NCI-H748 treated with DMSO at 0.1 percent for 48 hours (cell line): Measurements from ENCODE around the gene SLC2A4RG.

Experiments
- DNase-seq: peaks from one replicate; lab custom pipeline; 2025; lab: John Stamatoyannopoulos, UW

Gene SLC2A4RG

GRCh38 chr20:63699466-63700198, 39.9 kb upstream of the SLC2A4RG start:
- DNase-seq = no peak

- no peak for DNase-seq
Measured at GRCh38 chr20:63700199-63701050, 39.2 kb upstream of the SLC2A4RG start.

GRCh38 chr20:63701051-63701328, 38.6 kb upstream of the SLC2A4RG start:
- no peak for DNase-seq

GRCh38 chr20:63701329-63702035, 38.1 kb upstream of the SLC2A4RG start:
- DNase-seq = no peak

GRCh38 chr20:63702036-63702665, 37.4 kb upstream of the SLC2A4RG start:
- DNase-seq = no peak

GRCh38 chr20:63702751-63703470, 36.7 kb upstream of the SLC2A4RG start:
- DNase-seq = no peak

- no peak for DNase-seq
Measured at GRCh38 chr20:63703471-63703975, 36.1 kb upstream of the SLC2A4RG start.

- DNase-seq = no peak
Measured at GRCh38 chr20:63703976-63704748, 35.4 kb upstream of the SLC2A4RG start.

GRCh38 chr20:63704749-63705117, 34.8 kb upstream of the SLC2A4RG start:
- DNase-seq = no peak

- DNase-seq = no peak
Measured at GRCh38 chr20:63705232-63706026, 34.1 kb upstream of the SLC2A4RG start.

GRCh38 chr20:63706027-63706695, 33.4 kb upstream of the SLC2A4RG start:
- no peak for DNase-seq

- DNase-seq = peak; percentile 1
Measured at GRCh38 chr20:63706852-63707557, 32.6 kb upstream of the SLC2A4RG start.

- peak; percentile 13 for DNase-seq
Measured at GRCh38 chr20:63707558-63708300, 31.8 kb upstream of the SLC2A4RG start, which contains the start of the genes ARFRP1 and ZGPAT. TSS of gene ARFRP1 (minus strand) at chr20:63707976. CDS start at chr20:63707091, 885 bp downstream. TSS of gene ZGPAT (plus strand) at chr20:63708039. CDS start at chr20:63708581, 542 bp downstream.

GRCh38 chr20:63708301-63709148, 31.1 kb upstream of the SLC2A4RG start:
- peak; percentile 0 for DNase-seq

- DNase-seq = no peak
Measured at GRCh38 chr20:63709149-63709527, 30.4 kb upstream of the SLC2A4RG start.

GRCh38 chr20:63711085-63711645, 28.4 kb upstream of the SLC2A4RG start:
- DNase-seq = no peak
